IPS-NIHi11 (cell line): Measurements from ENCODE around the gene SLC39A11.
A peak's percentile ranks its signal among the peaks of the same experiment; 100 is the strongest.

Experiments
- DNase-seq: peaks from one replicate; pipeline ENCODE4 v3.0.0; 2012; ENCODE audit warnings: mixed read lengths, low spot score

SLC39A11 gene

DNA sequence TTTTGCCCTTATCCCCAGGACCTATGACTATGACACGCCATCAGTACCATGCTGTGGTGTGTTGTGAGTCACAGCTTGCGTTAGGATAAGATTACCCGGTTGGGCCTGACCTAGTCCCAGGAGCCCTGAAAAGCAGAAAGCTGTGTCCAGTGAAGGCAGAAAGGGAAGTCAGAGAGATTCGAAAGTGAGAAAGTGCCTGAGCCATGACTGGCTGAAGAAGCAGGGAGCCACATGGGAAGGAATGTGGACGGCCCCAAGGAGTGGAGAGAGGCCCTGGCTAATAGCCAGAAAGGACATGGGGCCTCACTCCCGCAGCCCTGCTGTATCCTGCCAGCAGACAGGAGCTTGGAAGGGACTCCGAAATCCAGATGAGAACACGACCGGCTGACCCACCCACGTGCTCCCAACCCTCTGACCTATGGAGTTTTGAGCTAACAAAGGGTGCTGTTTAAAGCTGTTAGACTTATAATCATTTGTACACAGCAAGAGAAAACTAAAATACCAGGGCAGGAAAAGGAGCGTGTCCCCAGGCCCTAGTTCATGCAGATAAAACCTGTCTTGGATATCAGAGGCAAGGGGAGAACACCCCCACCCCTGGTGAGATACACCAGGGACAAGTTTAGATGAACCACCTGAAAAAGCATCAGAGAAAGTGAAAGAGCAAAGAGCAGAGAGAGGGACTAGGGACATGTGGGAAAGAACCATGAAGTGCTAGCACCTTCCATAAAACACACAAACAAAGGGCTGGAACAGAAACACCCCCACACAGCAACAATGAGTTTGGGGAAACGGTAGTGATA lies 115.3 kb downstream of the SLC39A11 start:
- peak; percentile 30 for DNase-seq

DNA sequence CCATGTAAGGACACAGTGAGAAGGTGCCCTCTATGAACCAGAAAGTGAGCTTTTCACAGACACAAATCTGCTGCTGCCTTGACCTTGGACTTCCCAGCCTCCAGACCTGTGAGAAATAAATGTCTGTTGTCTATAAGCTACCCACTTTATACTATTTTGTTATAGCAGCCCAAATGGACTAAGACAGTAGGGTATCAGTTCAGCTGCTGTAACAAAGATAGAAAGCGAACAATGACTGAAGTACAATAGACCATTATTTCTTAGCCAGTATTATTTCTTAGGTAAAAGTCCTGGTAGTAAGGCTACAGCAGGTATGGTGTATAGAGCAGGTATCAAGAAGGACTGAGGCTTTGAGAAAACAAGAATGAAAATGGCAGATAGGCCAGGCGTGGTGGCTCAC lies 117.0 kb downstream of the SLC39A11 start:
- no peak for DNase-seq

GRCh38 chr17:72974605-72975232 lies 117.8 kb downstream of the SLC39A11 start:
- DNase-seq = no peak

GRCh38 chr17:72972263-72972951 lies 120.1 kb downstream of the SLC39A11 start:
- DNase-seq = no peak

- no peak for DNase-seq
Observed at GRCh38 chr17:72971226-72971880, 121.1 kb downstream of the SLC39A11 start.

DNA sequence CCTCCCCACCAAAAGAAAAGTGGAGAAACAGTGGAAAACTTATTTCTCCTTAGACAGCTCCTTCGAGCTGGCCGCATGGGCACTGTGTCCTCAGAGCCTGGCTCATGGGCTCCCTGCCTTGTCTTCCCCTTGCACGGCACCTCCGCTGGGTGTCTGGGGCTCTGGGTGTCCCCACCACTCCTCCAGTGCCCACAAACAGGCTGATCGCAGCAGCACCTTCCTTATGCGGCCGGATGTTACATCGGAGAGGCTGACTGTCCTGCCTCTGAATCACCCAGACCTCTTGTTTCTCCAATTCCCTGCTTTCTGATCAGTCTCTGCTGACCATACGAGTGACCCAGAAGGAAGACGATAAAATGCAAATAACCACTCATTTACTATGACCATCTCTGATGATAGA lies 121.7 kb downstream of the SLC39A11 start:
- no peak for DNase-seq

GRCh38 chr17:72970246-72970645 lies 122.2 kb downstream of the SLC39A11 start:
- no peak for DNase-seq

DNA sequence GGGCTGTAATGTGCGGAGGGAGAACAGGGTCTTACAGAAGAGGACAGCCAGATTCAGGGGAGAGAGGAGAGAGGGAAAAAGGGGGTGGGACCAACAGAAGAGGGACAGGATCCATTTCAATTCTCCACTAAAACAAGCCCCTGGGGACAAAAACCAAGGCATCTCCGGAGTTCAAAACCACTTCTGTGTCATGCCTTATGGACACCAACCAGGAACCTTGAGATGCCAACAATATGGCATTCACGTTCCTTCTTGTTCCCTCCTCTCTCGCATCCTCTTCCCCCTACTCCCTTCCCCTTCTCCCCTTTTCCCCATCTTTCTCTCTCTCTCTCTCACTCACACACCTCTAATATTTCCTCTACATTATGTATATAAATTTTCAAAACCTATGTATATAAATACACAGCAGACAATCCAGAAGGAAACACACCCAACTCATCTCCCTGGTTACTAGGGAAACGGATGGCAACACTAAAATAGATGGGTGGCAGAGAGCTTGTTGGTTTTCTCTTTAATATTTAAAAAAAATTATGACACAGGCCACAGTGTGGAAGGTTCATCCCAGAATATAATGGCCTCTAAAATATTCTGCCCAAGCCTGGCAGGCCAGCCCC lies 123.1 kb downstream of the SLC39A11 start:
- no peak for DNase-seq

DNA sequence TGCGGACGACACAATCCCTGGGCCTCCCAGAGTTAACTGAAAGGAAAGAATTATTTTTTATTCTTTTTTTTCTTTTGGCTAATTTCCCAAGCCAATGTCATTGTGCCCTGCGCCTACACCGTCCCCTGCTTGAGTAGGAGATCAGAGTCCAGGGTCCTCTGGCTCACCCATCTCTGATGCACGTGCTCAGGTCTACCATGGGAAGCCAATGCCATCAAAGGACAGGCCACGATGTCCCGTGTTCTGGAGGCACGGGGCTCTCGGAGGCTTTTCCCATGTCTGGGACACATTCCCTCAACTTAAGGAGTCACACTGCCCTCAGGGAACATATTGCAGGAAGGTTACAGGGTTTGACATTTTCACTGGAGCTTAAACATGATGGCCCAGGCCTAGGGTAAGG lies 123.7 kb downstream of the SLC39A11 start:
- DNase-seq = no peak

DNA sequence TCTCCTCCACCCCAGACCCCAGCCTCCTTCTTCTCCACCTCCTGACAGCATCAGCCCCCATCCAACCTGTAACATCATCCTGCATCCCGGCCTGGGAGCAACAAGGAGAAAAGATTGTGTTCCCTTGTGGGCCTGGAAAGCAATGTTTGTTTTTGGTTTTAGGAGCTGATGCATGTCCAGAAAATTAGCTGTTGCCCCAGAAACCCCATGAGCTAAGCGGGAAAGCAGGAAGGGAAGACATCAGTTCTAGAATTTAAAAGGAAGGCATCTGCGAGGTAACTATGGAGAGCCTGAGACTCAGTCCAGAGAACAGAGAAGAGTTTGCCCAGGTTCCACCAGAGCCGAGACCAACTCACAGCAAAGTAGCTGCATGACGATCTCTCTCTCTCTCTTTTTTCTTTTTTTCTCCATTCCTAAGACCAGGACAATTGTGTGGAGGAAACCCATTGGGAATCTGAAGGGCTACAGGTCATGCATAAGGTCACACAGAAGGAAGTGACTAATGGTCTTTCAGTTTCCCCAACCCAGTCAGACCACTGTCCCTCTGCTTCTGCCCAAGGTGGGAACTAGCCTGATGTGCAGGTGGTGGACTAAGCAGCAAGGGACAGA lies 124.4 kb downstream of the SLC39A11 start:
- no peak for DNase-seq

- DNase-seq = no peak
Observed at GRCh38 chr17:72967277-72967970, 125.1 kb downstream of the SLC39A11 start.

- DNase-seq = no peak
Observed at GRCh38 chr17:72962106-72962505, 130.4 kb downstream of the SLC39A11 start.

DNA sequence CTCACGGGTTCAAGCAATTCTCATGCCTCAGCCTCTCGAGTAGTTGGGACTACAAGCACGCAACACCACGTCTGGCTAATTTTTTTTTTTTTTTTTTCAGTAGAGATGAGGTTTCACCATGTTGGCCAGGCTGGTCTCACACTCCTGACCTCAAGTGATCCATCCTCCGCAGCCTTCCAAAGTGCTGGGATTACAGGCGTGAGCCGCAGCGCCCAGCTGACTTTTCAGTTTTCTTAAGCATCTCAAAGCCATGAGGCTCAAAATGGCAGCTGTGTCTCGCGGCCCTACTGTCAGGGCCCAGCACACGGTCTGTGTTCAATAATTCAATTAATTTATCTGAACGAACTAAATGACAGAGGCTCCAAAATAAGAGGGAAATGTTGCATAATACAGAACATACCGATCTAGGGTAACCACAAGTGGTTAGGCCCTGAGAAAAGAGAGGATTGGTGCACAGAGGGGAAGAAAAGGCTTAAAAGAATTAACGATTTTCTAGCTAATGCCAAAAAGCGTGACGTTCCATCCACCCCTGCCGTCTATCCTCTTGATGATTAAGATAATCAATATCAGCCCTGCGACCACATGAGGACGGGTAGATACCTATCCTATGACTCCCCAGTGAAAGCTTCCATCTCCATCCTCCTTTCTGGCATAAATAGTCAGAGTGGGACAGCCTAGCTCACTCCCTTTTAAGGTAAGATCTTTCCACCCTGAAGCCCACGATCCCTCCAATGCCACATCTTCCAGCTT lies 136.9 kb downstream of the SLC39A11 start:
- DNase-seq = no peak

DNA sequence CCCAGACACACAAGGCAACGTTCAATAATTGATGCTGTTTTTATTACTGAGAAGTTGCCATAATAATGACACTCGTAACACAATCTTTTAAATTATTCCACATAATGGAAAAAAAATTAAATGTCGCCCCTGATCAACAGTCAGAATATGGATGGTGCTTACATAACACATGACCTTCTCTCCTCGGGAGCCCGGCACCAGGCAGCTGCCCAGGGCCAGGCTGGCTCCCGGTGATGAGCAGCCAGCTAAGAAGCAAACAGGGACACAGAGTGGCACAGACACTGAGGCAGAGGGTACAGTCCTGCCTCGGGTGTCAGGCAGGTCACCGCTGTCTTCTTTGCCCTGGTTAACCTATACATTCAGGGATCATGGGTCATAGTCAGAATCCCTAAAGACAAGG lies 137.9 kb downstream of the SLC39A11 start:
- no peak for DNase-seq

DNA sequence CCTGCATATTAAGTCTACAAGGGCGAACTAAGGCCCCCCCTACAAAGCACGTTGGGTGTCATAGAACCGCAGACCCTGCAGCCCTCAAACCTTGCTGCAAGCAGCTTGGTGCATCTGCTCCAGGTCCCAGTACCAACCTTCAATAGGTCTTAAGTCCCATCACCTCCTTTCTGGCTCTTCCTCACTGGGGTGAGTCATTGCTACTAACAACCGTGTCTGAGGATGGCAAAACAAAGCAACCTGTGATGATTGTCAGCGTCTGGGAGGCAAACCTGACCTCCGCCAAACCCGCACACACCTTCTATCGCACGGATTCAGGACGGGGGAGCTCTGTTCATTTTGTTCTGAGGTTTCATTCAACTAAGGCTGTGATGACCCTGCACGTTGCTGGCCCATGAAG lies 138.9 kb downstream of the SLC39A11 start:
- no peak for DNase-seq

GRCh38 chr17:72952641-72953315 lies 139.7 kb downstream of the SLC39A11 start:
- DNase-seq = peak; percentile 31

DNA sequence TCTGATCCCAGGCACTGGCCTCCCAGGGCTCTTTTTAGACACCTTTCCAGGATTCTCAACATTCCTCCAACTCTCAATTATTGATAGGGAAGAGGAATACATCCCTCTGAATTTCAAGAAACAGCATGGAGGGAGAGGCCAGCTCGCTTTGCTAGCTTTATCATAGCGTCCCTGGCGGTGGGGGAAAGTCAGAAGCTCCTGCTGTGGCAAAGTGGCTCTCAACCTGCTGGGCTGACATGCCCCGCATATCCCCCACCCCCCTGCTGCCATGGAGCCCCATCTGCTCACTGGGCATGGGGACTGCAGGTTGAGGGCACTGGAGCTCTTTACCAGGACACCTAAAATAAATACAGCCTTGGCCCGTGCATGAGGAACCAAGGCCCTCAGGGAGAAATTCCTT lies 140.3 kb downstream of the SLC39A11 start:
- no peak for DNase-seq

DNA sequence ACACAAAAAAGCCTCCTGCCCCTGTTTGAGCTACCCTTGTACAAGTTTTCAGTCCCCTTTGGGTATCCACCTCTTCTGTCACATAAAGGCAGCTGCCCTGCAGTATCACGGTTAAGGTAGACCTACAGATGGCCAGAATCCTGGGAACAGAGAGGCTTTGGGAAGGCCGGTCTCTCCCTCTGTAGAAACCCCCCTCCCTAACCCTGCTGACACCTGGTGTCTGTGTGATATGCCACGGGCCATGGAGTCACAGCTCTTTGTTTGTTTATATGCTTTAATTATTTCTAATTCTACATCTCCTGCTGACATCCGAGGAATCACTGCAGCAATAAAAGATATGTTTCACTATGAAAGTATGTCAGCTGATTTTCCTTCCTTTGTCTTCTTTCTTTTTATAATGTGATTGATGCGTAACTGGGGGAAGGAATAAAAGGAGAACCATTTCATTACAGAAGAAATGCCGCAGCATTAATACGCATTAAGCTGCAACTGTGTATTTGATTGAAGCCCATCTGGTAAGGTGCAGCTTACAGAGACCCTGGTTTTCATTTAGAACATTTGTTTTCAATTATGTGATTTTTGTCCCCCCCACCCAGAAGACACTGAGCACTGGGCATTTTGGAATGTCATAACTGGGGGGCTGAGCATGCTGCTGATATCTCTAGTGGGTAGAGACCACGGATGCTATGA lies 142.1 kb downstream of the SLC39A11 start:
- no peak for DNase-seq

DNA sequence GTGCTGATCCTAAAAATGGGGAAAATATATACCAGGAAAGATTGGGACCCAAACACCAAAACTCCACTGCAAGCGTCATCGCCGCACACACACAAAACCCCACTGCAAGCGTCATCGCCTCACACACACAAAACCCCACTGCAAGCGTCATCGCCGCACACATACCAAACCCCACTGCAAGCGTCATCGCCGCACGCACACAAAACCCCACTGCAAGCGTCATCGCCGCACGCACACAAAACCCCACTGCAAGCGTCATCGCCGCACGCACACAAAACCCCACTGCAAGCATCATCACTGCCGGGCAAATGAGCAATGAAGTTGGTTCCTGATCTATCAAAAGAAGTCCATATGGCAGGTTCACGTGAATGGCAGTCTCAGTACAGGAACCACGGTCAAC lies 144.4 kb downstream of the SLC39A11 start:
- DNase-seq = no peak
